ENCODE results near the gene FBXO38.
"Not testable (repeated sequence)": the region's sequence is repeated elsewhere in the genome, so short reads cannot be mapped to it uniquely, and the experiment has no call there.

FBXO38 gene

DNA sequence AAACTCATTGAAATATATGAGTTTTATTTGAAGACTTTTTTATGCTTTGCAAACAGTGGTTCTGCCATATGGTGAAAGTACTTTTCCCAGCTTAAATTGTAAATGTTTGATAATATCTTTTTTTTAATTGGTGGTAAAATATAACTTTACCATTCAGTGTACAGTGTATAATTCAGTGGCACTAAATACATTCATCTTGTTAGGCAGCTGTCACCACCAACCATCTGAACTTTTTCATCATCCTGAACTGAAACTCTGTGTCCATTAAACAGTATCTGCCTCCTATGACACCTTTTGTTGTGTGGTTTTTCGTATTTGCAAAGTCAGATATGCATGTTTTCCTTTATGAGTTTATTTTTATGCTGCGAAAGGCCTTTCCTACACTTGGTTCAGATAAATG lies 45.1 kb downstream of the FBXO38 start:
- no peak for DNase-seq

DNA sequence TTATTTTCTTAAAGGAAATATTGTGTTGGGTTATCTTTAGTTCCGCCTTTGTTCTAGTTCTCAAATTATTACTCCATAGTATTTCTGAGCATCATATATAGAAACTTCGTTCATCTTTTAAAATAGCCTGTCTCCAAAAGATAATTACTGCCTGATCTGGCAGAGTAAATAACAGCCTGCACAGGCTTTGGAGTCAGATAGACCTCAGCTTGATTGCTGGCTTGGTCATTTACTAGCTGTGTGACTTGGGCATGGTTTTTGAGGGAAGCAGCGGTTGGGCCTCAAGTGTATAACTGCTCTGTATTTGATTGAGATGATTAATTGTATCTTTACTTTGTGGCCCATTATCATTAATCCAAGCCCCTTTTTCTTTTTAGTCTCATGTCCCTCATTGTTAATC lies 50.1 kb downstream of the FBXO38 start:
- no peak for DNase-seq

DNA sequence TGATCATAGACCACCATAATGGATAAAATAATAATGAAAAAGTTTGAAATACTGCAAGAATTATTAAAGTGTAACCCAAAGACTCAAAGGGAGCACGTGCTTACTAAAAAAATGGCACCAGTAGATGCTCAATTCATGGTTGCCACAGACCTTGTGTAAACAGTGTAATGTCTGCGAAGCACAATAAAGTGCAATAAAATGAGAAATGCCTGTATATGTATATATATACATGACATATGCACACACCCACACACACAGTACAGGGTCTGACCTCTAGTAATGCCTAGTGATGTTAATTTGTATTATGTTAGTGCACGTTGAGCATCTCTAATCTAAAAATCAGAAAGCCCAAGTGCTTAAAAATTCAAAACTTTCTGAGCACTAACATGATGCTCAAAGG lies 52.3 kb downstream of the FBXO38 start:
- no peak for DNase-seq

DNA sequence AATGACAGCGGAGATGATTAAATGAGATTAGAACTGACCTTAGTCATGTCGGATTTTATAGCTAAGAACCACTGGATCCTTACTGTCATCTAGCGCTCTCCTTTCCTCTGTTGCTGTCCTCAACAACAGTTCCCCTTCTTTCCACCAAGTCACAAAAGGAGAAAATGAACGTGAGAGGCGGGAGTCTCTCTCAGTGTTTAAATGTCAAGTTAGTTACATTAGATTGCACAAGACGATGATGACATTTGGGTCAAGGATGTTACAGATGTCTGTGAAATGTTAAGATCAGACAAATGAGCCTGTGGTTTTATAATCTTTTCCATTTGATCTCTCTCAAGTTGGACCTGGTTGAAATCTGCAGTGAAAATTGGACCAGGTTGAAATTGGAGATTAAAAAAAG lies 53.5 kb downstream of the FBXO38 start:
- DNase-seq: no peak

DNA sequence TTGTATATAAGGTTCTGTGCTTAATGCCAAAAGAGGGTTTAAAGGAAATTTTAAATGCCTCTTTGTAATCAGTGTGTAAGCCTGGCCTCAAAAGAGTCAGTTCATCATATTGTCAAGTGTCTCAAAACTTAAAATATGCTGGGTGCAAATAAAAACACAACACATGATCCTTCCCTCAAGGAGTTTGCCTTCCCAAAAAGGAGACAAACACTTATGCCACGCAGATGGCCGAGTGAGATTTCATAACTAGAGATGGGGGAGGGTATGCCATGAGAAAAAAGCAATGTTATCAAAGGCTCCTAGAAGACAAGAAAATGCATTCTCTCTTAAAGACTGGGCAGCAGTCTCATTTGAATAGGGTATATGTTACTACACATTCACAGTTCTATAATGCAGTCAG lies 55.2 kb downstream of the FBXO38 start:
- no peak for DNase-seq

DNA sequence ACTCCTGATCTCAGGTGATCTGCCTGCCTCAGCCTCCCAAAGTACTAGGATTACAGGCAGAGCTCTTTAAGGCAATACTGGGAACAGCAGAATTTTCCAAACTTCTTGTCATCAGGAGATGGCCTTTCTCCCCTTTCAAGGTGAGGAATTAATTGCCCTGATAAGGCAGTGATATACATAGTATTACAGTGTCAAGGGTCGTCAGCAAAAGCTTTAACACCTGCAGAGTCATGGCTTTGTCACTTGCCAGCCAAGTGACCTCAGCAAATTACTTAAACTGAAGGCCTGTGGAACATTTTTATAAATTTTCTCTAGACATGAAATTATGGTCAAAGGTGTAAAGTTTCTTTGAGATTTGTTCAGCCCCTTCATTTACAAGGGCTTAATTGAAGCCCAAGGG lies 59.5 kb downstream of the FBXO38 start:
- no peak for DNase-seq

DNA sequence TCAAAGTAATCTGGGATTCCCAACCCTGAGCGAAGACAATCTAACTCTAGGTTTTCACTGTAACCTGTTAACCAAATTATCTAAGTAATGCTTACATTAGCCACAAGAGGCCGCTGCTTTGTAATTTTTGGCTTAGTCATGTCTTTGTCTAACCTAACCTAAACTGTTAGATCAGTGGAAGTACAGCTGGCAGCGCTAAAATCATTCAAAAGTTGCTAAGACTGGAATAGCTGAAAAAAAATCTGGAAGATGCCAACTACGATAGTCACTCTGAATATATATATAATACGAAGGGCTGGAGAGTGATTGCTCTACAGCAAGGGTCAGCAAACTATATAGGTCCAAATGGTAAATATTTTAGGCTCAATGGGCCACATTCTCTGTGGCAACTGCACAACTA lies 60.2 kb downstream of the FBXO38 start:
- no peak for DNase-seq

DNA sequence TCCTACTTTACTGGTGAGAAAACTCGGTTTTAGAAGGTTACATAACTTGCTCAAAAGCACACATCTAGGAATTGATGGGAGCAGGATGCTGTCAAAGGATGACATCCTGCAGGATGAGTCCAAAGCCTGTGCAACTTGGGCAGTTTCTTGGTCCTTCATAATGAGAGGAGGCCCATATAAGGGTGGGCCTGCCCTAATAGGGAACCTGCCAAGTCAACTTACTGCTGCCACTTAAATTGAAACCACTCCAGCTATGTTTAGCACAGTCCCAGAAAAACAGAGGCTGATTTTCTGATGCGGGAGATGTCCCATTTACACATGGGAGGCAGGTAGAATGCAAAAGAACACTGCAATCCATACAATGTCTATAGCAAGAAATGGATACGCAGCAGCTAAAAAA lies 61.8 kb downstream of the FBXO38 start:
- no peak for DNase-seq

DNA sequence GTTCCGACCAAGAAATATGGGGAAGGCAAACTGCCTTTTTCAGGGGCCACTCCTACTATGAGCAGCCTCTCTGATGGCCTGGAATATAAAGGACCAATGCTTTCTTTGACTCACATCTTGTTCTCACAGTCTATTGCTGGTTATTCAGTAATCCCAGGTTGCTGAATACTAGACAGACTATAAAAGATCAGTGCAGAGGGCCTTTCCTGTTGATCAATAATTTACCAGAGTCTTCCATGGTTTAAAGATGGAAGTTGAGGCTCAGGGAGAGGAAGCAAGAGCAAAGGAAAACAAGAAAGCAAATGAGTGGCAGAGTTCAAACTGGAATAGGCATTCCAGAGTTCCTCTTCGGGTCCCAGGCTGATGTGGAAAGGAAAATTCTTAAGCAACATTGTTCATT lies 62.9 kb downstream of the FBXO38 start:
- no peak for DNase-seq

DNA sequence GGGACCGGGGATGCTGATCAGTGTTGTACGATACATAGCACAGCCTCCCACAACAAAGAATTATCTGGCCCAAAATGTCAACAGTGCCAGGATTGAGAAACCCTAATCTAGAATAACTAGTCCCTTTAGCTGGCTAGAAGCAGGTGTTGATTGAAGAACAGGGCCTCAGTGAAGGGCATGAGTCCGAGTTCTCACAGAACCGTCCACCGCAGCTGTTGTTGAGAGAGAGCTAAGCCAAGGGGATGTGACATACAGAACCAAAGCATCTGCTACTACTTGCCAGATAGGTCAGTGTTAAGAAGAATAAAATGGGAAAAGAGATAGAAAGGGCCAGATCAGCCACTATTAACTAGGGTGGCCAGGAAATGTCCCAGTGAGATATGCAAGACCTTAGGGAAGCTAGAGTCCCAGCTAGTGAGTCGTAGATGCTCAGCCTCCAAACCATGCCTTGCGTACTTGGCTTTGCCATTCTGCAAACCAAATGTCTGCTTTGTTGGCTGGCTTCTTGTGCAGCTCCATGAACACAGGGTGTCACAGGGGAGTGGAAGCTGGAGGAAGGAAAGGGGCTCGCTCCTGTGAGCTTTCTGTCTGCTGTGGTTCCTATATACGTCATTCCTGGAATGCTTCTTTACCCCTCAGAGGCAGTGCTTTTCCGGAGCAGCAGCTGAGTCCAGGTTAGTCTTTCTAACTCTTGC lies 68.9 kb downstream of the FBXO38 start:
- DNase-seq: no peak

DNA sequence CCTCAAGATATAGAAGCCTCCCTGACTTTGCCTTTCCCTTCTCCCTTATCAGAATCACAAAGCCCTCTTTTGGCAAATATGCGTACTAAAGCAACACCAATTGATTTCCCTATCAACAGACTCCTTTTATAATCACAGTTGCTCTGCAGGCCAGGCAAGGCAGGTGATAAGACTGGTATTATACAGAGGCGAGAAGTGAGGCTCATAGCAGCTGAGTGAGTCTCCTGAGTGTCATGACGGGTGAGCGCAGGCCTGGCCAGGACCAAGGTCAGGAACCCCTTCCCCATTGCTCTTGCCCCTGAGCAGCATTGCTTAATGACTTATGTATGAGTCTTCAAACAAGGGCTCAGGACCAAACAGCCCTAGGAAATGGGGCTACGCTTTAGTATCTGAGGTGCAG lies 70.8 kb downstream of the FBXO38 start:
- no peak for DNase-seq

DNA sequence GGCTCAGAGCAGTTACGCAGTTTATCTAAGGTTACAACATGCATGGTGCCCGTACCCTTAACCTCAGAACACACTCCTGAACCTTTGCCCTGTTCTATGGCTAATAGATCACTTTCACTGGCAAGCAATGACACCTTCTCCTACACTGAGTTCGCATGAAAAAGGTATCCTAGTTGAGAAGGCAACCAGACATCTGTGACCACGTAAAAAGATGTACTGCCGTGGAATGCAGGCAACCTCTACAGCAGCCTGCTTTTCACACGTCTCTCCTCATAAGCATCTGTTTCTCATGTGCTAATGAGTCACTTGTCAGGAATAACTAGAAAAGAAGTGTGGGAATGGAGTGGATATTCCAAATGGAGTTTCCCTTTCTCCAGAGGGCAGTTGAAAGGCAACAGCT lies 71.4 kb downstream of the FBXO38 start:
- DNase-seq: no peak

DNA sequence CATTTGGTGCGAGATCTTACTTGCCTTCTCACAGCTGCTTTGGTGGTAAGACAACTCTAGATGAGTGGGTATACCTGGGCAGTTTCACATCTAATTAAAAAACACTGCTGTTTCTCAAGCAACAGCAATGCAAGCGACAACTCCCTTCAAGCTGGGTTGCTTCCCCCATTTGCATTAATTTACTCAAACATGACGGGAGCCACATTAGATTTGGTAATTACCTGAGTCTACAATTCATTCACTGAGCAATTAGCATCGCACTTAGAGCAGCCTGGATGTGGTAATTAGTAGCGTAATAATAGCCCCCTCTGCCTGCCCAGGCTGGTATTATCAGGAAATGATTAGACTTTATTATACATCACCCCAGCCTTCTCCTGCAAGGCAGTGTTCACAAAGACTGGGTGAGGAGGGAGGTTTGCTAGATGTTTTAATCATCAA lies 73.4 kb downstream of the FBXO38 start:
- DNase-seq: no peak

DNA sequence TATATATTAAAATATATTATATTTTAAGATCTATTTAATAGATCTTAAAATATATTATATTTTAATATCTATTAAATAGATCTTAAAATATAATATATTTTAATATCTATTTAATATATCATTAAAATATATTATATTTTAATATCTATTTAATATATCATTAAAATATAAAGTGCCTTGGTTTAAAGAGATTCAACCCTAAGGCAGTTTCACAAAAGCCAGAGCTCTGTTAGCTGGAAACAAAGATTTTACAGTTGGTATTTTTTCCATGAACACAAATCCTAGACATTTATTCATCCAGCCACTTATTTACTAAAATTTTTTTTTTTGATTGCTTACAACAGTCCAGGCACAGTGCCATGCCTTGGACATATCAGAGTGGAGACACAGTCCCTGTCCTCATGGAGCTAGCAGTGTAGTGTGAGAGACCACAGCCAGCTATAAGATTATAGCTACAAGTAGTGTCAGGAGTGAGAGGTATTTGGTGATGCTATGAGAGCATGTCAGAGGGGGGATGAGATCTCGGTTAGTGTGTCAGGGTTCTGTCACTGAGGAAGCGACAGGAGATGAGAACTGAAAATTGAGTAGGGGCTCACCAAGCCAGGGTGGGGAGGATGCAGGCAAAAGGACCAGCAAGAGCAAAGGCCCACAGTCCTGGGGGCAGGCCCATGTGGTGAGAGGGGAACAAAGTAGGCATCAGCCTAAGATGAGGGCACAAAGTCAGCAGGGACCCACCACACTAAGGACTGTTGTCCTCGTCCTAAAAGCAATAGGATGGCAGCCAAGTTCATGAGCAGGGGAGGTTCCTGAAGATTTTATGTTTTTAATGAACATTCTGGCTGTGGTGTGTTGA lies 74.5 kb downstream of the FBXO38 start:
- no peak for DNase-seq

DNA sequence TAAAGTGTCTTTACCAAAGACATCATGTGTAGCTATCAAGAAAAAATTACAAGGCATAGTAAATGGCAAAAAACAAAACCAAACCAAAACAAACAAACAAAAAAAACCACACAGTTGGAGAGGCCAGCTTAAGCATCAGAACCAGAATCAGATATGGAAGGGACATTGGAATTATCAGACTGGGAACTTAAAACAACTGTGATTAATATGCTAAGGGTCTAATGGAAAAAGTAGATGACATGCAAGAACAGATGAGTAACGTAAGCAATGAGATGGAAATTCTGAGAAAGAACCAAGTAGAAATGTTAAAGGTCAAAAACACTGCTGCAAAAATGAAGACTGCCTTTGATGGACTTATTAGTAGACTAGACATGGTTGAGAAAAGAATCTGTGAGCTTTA lies 75.9 kb downstream of the FBXO38 start:
- DNase-seq: no peak

DNA sequence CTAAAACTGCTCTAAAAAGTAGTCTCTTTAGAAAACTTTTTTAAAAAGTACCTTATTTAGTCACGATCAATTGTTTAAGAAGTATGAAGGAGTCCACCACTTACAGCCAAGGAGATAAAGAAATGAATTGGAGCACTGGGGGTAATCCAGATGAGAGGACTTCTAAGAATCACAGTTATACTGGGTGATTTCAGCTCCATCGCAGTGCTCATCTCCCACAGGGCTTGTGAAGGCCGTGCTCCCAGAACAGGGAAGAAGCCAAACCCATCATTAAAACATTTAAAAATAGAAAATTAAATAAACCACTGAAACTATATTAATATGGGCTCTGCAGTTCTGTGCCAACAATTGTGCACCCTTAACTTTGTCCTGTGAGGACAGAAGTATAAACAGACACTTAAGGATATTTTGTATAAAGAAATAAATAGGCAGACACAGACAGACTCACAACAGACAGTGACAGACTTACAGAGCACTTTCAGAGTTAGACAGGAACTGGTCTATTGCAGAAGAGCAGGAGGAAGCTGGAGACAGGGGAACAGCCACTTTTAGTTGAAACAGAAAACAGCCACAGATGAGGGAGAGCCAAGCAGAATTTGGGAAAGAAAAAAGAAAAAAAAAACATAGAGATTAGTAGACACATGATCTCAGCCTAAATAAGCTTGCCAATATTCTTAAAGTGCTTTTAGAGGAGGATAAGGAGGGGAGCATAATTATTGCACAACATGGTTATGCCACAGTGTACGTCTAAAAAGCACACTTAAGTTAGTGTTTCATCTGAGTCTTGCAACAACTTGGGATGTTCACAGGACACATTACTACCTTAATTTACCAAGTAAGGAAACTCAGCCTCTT lies 81.8 kb downstream of the FBXO38 start:
- DNase-seq: no peak

DNA sequence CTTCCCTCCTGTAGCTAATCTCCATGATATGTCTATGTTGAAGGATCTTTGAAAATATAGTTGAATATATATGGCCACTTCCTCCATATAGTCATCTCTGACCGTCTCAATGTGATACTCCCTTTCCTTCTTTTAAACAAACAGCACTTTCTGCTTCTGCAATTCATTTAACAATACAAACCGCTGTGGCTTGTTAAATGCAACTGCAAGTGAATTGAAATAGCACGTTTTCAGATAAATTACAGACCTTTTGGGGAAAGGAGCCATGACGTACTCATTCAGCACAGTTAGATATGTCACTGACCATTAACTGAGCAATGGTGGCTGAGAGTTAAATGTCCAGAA lies 82.5 kb downstream of the FBXO38 start:
- DNase-seq: no peak

DNA sequence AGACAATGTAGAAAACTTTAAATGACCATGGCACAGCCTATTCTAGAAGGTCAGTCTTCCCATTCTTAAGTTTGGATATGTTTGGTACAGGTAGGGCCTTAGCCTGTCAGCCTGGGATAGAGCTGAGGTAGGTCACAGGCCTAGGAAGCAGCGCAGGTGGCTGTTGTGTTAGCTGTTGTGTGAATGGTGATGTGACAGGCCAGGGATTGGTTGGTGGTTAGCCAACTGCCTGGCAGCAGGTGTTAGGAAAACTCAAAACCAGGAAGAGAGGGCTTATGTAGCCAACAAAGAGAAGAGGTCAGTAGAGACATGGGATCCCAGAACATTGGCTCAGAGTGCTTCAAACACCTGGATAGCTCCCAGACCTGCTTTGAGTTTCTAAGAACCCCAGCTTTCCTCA lies 84.2 kb downstream of the FBXO38 start:
- DNase-seq: no peak

DNA sequence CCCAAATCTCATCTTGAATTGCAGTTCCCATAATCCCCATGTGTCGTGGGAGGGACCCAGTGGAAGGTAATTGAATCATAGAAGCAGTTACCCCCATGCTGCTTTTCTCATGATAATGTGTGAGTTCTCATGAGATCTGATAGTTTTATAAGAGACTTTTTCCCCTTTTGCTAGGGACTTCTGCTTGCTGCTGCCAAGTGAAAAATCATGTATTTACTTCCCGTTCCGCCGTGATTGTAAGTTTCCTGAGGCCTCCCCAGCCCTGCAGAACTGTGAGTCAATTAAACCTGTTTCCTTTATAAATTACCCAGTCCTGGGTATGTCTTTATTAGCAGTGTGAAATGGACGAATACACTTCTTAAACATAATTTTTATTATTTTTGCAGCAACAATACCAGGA lies 85.0 kb downstream of the FBXO38 start:
- not testable (repeated sequence) for DNase-seq

DNA sequence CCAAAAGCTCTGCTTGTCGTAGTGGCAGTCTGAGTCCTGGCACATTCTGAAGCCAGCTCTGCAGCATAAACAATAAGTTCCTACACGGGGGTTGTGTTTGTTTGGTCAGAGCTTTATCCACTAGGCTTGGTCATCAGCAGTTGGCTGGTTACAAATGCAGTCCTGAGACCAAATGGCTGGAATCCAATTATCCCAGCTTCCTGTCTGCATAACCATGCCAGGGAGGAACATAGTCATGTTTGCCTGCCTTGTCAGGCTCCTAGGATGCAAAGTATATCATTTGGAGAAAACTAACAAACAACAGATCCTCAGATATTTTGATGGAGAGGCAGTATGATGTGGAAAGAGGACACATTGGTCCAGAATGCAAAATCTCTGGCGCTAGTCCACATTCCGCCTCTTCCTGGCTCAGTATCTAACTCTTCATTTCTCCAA lies 85.8 kb downstream of the FBXO38 start:
- DNase-seq: no peak

DNA sequence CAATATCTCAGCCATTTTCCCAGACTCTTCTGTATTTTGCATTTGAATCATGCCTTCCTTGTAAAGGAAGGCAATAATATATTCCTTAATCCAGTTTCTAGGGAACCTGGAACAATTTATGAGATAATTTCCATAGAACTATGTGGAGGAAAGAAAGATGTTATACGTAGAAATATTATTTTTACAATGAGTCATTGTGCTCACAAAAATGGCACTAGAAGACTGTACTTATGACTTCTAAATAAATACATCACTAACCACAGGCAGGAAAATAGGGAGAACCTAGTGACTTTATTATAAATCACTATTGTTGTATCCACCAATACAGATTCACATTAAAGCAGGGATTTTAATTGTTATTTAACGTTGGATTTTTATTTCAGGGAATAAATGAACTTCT lies 87.6 kb downstream of the FBXO38 start:
- DNase-seq: no peak

DNA sequence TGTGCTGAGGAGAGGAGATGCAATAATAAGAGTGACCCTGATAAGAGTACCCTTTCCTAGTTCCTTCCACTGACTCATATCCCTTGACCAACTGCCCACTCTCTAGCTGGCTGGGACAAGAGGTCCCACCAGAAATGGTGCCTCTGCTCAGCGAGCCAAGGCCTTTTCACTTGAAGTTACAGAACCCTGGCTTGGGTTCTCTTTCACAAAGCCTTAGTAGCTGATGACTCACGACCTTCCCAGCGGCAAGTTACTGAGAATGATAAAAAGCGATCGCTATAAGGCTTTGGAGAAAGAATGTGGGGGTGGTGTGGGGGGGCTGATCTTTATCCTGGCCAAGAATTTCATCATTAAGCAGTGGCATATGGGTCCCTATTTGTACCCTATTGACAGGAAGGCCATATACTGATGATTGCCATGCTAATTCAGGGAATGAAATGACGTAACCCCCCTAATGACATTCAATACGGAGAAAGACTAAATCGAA lies 90.3 kb downstream of the FBXO38 start:
- DNase-seq: no peak

DNA sequence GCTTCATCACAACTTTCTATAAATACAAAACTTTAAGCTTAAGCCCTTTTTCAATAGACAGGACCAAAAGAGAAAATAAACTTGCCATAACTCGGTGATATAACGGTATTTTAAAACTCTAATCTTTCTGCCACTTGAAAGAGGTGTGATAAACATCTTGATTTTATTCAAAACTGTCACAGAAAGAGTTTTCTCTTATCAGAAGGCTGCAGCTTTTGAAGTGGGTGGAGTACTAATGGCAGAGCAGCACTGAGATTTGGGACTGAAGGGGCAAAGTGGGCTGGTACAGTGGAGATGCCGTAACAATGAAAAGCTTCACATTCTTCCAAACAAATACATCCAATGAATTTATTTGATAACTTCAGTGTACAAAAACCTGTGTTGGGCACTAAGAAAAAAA lies 92.5 kb downstream of the FBXO38 start:
- no peak for DNase-seq

DNA sequence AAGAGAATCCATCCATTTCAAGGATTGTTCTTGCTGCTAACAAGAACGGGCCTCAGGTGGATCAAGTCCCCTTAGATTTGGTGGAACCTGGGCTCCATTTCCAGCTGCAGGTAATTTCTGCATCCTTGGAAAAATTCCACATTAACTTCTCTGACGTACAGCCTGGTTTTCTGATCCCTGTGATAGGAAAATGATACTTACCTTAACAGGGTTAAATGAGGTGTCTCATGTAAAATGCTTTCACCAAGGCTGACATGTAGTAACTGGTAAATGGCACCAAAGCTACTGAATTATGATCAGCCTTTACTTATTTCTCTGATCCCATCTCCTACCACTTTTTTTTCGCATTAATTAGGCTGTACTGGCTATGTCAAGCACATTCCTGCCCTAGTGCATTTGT lies 93.7 kb downstream of the FBXO38 start:
- DNase-seq: no peak
